GM19452 (cell line): ENCODE measurements around the gene CACNG7.

ENCODE experiments used
- ATAC-seq: cut with Tn5 transposase; IDR thresholded peaks from one replicate; pipeline ENCODE4 v1.9.1; 2021; ENCODE audit not compliant: unreplicated experiment

CACNG7 gene

DNA sequence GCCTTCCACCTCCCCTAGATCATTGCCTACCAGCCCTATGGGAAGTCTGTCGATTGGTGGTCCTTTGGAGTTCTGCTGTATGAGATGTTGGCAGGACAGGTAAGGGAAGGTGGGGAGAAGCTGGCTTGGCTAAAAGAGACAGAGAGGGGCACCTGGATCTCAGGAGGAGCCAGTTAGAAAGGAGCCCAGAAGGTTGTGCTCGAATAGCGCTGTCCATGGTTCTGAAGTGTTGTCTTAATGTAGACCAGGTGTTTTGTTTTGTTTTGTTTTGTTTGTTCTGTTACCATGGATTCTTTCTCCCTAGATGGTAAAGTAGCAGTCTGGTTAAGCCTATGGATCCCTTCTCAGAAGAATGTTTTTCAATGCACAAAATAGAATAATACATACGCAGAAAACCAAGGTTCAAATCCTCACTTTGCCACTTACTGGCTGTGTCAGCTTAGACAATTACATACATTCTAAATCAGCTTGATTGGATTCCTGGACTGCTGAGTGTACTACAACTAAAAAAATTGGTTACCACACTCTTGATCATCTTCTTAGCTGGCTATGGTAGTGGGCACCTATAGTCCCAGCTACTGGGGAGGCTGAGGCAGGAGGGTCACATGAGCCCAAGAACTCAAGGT, 5.9 kb upstream of the CACNG7 start:
- no peak for ATAC-seq

DNA sequence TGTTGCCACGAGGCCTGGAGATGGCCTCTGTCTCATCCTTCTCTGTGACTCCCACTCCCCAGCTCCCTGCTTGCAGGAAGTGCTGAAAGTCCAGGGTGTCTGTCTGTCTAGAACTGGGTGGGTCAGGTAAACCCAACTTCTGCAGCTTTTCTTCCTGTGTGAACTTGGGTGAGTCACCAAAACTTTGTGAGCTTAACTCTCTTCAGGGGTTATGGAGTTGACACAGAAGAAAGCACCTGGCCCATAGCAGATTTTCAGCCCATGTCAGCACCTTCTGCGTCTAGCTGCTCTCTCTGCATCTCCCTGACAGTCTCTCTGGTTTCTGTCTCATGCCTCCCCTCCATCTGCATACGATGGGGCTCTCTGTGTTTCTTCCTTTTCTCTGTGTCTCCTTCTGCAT, 4.2 kb upstream of the CACNG7 start:
- no peak for ATAC-seq

DNA sequence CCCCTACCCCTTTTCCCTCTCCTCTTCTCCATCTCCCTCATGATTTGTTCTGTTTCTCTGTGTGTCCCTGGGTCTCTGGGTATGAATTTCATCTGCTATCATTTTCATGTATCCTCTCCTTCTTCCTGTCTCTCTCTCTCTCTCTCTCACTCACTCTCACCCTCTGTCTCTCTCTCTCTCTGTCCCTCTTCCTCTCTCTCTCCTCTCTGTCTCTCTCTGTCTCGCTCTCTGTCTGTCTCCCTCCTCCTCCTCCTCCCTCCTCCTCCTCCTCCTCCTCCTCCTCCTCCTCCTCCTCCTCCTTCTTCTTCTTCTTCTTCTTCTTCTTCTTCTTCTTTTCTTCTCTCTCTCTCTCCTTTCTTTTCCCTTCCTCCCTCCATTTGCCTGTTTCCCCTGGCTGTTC, 3.3 kb upstream of the CACNG7 start:
- ATAC-seq: no peak

DNA sequence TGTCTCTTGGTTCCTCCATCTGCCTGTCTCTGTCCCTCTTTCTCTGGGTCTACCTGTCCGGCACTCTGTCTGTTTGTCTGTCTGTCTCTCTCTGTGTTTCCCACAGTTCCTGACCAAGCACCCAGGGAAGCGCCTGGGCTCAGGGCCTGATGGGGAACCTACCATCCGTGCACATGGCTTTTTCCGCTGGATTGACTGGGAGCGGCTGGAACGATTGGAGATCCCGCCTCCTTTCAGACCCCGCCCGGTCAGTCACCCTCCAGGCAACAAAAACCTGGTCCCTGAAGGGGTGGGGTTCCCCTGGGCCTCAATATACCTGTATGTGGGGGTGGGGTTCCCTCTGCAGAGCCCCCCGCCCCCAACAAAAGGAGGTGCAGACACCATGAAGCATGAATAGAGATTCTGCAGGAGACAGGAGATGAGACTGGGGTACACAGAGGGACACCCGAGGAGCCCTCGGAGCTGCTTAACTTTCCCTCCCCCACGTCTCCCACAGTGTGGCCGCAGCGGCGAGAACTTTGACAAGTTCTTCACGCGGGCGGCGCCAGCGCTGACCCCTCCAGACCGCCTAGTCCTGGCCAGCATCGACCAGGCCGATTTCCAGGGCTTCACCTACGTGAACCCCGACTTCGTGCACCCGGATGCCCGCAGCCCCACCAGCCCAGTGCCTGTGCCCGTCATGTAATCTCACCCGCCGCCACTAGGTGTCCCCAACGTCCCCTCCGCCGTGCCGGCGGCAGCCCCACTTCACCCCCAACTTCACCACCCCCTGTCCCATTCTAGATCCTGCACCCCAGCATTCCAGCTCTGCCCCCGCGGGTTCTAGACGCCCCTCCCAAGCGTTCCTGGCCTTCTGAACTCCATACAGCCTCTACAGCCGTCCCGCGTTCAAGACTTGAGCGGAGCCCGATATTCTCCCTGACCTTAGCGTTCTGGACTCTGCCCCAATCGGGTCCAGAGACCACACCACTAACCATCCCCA, 2.6 kb upstream of the CACNG7 start:
- ATAC-seq: no peak

DNA sequence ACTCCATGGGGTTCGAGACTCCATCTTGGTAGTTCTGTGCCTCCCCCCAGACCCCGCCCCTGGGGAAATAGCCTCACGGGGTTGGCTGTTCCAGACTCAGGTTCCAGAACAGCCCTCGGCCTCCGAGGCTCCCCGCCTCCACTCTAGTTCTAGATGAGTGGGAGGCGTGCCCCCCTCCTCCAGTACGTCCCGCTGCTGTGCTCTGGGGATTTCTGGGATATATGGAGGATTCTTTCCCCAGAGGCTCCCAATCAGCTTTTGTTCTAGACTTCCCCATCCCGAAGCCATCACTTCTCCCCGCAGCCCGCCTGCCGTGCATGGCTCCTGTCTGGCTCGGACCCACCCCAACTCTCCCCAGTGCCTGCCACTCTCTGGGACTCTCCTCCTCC, 1.9 kb upstream of the CACNG7 start:
- ATAC-seq: no peak

DNA sequence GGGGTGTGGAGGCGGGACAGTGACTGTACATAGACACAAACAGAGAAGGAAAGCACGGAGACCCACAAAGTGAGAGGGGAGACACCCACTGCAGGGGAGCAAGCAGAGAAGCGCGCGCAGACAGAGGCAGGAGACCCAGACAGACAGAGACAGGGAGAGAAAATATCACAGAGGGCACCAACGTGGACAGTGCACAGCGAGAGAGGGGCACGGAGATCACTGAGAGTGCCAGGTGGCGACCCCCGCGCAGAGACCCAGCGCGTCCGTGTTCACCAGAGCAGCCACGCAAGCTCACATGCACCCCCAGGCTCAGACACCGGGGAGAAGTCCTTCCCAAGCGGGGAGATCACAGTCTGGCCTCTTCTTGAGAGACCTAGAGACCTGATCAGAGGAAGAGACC, 1.4 kb upstream of the CACNG7 start:
- ATAC-seq: no peak

DNA sequence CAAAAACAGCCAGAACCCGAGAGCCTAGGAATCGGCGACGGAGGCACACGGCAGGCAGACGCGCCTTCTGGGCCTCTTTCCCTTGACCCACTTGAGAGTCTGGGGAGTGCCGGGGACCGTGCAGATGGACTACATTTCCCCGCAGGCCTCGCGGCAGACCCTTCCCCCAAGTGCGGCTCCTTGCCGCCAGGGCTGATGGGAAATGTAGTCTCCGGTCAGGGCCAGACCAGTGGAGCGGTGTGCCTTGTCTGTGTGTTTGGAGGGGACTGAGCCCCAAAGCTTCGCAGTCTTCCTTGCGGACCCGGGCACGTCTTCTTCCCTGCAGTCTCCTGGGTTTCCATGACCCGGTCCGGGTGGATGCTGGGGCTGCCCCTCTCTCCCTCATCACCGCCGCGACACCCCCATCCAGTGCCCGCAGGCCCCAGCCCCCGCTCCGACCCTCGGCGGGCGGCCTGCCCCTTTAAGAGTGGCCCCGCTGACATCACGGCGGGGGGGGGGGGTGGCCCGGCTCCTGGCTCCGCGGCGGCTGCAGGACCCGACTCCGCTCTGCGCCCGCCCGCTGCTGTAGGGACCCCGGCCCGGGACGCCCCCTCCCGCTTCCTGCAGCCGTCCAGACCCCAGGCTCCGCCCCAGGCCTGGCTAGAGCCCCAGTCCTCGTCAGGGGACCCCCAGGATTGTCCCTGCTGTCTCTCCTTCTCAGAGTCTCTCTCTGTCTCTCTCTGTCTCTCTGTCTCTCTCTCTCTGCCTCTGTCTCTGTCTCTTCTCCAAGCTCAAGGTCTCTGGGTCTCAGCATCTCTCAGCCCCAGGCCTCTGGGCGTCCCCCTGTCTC, 758 bp upstream of the CACNG7 start:
- ATAC-seq: no peak

DNA sequence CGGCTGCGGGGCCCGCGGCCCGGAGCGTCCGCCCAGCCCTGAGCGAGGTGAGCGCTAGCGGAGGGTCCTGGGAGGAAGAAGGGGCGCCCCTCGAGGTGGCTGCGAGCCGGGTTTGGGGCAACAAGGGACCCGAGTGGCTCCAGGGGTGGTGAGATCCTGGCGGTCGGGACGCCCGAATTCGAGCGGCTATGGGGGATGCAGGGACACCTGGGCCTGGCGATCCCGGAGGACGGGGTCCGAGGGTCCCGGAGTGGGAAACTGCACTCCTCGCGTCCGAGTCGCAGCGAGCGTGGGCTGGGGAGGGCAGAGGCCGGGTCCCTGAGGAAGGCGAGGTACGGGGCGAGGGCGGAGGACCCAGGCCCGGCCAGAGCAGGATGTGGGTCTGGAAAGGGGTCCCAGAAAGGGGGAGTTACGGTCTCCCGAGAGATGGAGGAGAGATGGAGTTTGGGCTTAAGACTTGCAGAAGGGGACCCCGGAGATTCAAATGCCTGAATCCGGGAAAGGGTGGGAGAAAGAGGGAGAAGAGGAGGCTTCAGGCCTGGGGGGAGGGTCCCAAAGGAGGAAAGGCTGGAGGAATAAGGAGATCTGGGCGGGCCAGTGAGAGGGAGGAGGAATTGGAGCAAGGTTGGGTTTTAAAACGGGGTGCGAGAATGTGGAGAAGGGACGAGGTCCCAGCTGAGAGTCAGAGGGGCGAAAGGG, 542 bp downstream of the CACNG7 start:
- no peak for ATAC-seq

DNA sequence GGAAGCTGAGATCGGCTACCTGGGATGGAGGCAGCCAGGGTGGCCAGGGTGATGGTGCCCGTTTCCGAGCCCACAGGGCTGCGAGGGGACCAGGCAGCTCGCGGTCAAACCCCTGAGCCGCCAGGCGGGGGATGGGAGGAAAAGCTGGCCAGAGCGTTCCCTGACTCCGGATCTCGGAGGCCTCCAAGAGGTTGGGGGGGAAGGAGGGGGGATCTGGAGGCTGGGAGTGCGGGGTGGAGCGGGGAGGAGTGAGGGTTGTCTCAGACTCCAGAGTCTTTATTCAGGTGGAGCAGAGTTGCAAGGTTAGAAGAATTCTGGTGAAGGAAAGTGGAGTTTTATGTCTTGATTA, 1.1 kb downstream of the CACNG7 start:
- no peak for ATAC-seq

DNA sequence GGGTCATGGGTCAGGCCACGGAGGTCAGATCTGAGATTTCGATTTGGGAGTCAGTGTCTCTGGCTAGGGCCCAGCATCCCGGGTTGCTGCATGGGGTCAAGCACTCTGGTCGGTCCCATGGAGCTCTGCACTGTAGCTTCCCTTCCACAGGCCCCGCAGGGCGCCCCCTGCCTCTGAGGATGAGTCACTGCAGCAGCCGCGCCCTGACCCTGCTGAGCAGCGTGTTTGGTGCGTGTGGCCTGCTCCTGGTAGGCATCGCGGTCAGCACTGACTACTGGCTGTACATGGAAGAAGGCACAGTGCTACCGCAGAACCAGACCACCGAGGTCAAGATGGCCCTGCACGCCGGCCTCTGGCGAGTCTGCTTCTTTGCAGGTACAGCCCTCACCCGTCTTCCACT, 3.6 kb downstream of the CACNG7 start:
- no peak for ATAC-seq

DNA sequence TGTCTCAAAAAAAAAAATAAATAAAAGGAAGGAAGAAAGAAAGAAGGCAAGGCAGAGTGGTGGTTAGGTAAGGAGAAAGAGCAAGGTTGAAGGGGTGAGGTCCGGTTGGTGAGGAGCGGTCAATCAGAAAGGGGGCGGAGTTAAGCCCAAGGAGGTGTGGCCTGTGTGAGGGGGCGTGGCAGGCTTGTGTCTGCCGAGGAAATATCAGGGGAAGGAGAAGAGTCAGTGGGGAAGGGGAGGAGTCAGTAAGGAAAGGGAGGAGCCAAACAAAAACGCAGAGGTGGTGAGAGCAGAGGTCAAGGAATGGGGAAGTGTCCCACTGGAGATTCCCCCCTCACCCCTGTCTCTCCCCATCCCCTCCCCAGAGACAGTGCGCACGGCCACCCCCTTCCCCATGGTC, 5.9 kb downstream of the CACNG7 start:
- no peak for ATAC-seq

DNA sequence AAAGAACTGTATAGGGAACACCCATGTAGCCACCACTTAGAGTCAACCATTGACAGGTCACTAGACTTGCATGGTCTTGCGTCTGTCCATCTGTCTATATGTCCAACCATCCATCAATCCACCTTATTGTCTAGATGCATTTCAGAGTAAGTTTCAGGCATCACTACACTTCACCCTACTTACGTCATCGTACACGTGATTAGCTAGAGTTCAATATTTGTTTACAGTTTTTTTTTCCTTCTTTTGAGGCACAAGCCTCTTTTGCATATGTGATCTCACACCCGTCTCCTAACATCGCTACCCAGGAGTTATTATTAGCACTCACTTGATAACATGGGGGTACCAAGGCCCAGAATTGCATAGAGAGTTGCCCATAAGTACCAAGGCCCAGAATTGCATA, 6.9 kb downstream of the CACNG7 start:
- no peak for ATAC-seq

DNA sequence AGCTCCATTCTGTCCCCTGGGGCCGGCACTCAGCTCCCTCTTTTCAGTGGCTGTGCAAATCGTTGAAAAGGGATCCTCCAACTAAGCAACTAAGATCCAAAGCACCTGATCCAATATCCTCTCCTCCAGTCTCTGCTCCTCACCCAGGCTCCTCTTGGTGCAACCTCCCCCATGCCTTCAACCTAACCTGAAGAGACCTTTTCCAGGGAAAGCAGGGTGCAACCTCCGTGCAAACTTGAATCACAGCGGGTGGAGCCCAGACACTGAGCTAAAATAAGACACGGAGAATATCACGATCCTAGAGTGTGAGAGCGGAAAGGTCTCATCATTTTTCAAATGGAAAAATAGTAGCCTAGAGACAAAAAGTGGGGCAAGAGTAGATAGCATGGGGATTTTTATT, 8.3 kb downstream of the CACNG7 start:
- ATAC-seq: no peak

DNA sequence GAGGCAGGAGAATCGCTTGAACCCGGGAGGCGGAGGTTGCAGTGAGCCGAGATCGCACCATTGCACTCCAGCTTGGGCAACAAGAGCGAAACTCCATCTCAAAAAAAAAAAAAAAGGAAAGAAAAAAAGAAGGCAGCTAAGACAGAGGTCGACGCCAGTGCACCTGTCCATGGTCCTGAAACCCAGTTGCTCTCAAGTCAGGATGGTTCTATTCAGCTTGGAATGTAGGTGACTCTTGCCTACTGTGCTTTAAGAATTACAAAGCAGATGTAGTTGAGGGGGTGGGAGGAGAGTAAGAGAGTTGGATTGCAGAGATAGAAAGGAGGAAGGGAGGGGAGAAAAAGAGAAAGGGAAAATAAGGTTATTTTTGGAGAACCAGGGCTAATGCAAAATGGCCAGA, 18.7 kb downstream of the CACNG7 start:
- no peak for ATAC-seq

DNA sequence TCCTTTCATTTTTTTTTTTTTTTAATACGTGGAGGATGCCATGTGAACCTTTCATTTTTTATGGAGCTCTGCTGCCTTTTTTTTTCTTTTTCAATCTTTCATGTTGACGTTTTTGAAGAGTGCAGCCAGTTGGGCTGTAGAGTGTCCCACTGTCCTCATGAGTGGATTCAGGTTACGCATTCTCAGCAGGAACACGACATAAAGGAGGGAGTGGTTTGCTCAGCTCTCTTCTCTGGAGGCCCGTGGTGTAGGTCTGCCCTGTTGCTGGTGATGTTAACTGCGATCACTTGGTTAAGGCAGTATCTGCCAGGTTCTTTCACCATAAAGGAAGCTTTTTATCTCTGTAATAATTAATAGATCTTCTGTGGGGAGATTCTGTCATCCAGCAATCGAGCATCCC, 27.0 kb downstream of the CACNG7 start:
- ATAC-seq: no peak

DNA sequence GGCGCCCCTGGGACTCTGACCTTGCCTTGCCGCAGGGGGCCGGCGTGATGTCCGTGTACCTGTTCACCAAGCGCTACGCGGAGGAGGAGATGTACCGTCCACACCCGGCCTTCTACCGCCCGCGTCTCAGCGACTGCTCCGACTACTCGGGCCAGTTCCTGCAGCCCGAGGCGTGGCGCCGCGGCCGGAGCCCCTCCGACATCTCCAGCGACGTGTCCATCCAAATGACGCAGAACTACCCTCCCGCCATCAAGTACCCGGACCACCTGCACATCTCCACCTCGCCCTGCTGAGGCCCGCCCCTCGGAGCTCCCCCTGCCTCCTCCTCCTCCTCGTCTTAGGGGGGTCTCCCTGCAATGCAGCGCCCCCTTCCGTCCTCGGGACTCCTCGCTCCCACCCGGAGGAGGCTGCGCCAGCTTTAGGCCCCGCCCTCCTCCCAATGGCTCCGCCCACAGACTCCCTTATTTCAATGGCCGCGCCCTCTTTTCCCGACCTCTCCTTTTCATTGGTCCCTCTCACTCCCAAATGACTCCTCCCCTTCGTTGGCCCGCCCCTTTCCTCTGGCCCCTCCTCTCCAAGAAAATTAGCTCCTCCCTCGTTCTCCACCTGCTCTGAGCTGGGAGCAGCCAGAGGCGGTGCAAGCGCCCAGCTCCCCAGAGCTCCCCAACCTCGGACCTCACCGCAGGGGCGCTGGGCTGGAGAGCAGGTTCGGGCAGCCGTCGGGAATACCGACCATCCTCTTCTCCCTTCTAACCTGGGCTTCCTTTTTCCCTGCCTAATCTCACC, 33.1 kb downstream of the CACNG7 start:
- ATAC-seq: no peak

DNA sequence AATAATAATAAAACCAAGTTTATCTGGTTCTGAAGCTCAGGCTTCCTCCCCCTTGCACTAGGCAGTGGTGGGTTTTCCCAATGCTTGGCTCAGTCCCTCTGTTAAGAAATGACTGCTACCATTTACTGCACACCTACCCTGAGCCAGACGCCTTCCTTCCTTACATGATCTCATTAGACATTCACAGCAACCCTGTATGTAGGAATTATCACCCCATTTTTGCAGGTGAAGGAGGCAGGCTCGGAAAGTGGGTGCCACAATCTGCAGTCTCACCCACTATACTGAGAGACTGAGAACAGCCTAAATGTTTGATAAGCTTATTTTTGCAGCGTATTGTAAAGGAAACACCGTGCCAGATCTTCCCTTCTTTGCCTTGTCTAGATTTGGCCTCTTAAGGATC, 35.3 kb downstream of the CACNG7 start:
- ATAC-seq: no peak

DNA sequence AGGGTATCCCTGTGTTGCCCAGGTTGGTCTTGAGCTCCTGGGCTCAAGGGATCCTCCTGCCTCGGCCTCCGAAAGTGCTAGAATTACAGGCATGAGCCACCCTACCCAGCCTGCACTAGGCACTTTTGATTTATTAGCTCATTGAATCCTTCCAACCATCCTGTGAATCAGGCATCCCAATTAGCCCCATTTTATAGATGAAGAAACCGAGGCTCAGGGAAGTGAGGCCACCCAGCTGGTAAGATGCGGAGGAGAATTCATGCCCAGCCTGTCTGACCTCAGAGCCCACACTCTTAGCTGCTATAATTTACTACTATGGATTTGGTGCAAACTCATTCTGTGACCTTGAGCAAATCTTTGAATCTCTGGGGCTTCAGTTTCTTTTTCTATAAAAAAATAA, 35.9 kb downstream of the CACNG7 start:
- no peak for ATAC-seq

DNA sequence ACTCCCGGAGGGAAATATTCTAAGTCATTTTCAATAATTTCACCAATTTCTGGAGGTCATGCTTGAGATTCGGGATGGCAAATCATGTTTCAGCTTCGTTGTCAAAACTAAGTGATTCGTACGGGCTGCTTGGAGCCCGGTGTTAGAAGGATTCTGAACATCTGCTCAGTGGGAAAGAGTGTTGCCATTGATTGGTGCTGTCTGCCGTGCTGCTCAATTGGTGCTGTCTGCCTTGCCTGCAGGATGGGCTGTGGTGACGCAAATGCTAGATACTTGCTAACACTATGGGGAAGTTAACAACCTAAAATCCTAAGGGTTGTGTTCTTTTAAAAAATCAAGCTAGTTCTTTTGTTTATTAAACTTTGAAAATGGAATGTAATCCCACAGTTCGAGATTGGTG, 36.4 kb downstream of the CACNG7 start:
- no peak for ATAC-seq

DNA sequence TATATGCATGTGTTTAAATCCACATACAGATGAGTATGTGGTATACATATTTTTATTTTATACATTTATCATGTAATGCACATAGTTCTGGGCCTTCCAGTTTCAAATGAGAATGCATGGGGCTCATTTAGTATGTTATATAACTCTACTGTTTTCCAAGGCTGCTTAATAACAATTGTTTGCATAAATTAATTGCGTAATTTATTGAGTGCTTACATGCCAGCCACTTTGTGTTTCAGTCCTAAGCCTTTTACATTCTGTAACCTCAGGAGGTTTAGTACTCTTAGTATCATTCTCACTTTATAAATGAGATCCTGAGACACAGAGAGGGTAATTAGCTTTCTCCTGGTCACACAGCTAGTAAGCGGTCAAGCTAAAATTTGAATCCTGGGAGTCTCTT, 36.9 kb downstream of the CACNG7 start:
- ATAC-seq: no peak
